ENCODE data around the gene IRF2.

IRF2 gene

GRCh38 chr4:184404047-184404446 lies 70.3 kb downstream of the IRF2 start:
- DNase-seq = no peak

- no peak for DNase-seq
Measured at GRCh38 chr4:184403384-184403781, 71.0 kb downstream of the IRF2 start.

GRCh38 chr4:184402740-184403383 lies 71.5 kb downstream of the IRF2 start:
- DNase-seq = no peak

- DNase-seq = no peak
Measured at GRCh38 chr4:184402239-184402638, 72.1 kb downstream of the IRF2 start.

- DNase-seq = no peak
Measured at GRCh38 chr4:184401397-184402171, 72.8 kb downstream of the IRF2 start.

- DNase-seq = no peak
Measured at GRCh38 chr4:184400891-184401290, 73.5 kb downstream of the IRF2 start.

- DNase-seq = no peak
Measured at GRCh38 chr4:184400375-184400870, 73.9 kb downstream of the IRF2 start.

- no peak for DNase-seq
Measured at GRCh38 chr4:184399512-184399908, 74.8 kb downstream of the IRF2 start.

GRCh38 chr4:184398741-184399511 lies 75.4 kb downstream of the IRF2 start:
- DNase-seq = no peak

GRCh38 chr4:184397516-184398163 lies 76.7 kb downstream of the IRF2 start:
- no peak for DNase-seq

- DNase-seq = no peak
Measured at GRCh38 chr4:184396570-184397515, 77.5 kb downstream of the IRF2 start.

GRCh38 chr4:184395971-184396391 lies 78.4 kb downstream of the IRF2 start:
- DNase-seq = no peak

GRCh38 chr4:184395451-184395917 lies 78.9 kb downstream of the IRF2 start:
- DNase-seq = no peak

GRCh38 chr4:184392748-184393559 lies 81.4 kb downstream of the IRF2 start:
- no peak for DNase-seq

- no peak for DNase-seq
Measured at GRCh38 chr4:184392316-184392715, 82.0 kb downstream of the IRF2 start.

GRCh38 chr4:184389978-184390900 lies 84.1 kb downstream of the IRF2 start:
- no peak for DNase-seq

- no peak for DNase-seq
Measured at GRCh38 chr4:184388106-184388505, 86.2 kb downstream of the IRF2 start.

- DNase-seq = no peak
Measured at GRCh38 chr4:184387351-184387750, 87.0 kb downstream of the IRF2 start.

GRCh38 chr4:184386271-184386781 lies 88.0 kb downstream of the IRF2 start:
- no peak for DNase-seq
